IMR-90 (cell line): ENCODE results near the gene GLTPD2. TPM values are rescaled to one million over a fixed set of nuclear protein-coding genes. Genes with fewer than 3 reads are reported as not detected.
A peak's percentile ranks its signal among the peaks of the same experiment; 100 is the strongest.
"Not testable (repeated sequence)": the region's sequence is repeated elsewhere in the genome, so short reads cannot be mapped to it uniquely, and the experiment has no call there.

Experiments used
- ATAC-seq: fragments of 200-7000 bp; cut with Tn5 transposase; 2 replicates; pipeline ENCODE4 v1.9.1; 2020; ENCODE audit warnings: low read depth, mild to moderate bottlenecking, moderate library complexity
- BruUV-seq: library from RNA; stranded (reverse); fragments of 400-500 nt; replicated peaks from 2 replicates; lab custom pipeline; 2021; lab: Mats Ljungman, UMichigan
- CTCF ChIA-PET: fragments of 300-600 bp; formaldehyde crosslinking; extraction: SDS; loops from one replicate; lab custom pipeline; 2021; ENCODE audit warnings: antibody characterized with exemption; lab: Yijun Ruan, JAX
- POLR2A ChIA-PET: fragments of 300-600 bp; sonication (Branson Sonifier 250); formaldehyde crosslinking; loops from one replicate; lab custom pipeline; 2022; ENCODE audit warnings: antibody characterized with exemption; ENCODE audit not compliant: unreplicated experiment; lab: Charles Lee
- DNase-seq: peaks from one replicate; pipeline ENCODE4 v3.0.0; 2013
- H2AFZ ChIP-seq: replicated peaks from 2 replicates; pipeline ENCODE3; 2013; ENCODE audit warnings: low read length, mild to moderate bottlenecking; ENCODE audit not compliant: poor library complexity
- H2AK5ac ChIP-seq: 2 replicates; pipeline ENCODE4 v1.6.1; 2013; ENCODE audit warnings: low read depth, low read length, inconsistent platforms
- H2AK9ac ChIP-seq: replicated peaks from 2 replicates; pipeline ENCODE3; 2013; ENCODE audit warnings: mild to moderate bottlenecking, low read depth, low read length, moderate library complexity; ENCODE audit not compliant: poor library complexity
- H2BK120ac ChIP-seq: 2 replicates; pipeline ENCODE4 v1.6.1; 2013; ENCODE audit warnings: low read depth, low read length, inconsistent platforms
- H2BK15ac ChIP-seq: 3 replicates; pipeline ENCODE4 v1.6.1; 2013; ENCODE audit warnings: low read depth, low read length, inconsistent platforms
- H2BK20ac ChIP-seq: 2 replicates; pipeline ENCODE4 v1.6.1; 2013; ENCODE audit warnings: low read depth, mild to moderate bottlenecking, inconsistent platforms, low read length, moderate library complexity
- H2BK5ac ChIP-seq: 2 replicates; pipeline ENCODE4 v1.6.1; 2013; ENCODE audit warnings: mild to moderate bottlenecking, low read depth, low read length, inconsistent platforms; ENCODE audit not compliant: poor library complexity, severe bottlenecking
- H3K14ac ChIP-seq: replicated peaks from 2 replicates; pipeline ENCODE4 v1.6.1; 2013; ENCODE audit warnings: low read depth, low read length, inconsistent platforms
- H3K18ac ChIP-seq: 2 replicates; pipeline ENCODE4 v1.6.1; 2013; ENCODE audit warnings: low read depth, low read length, control low read depth
- H3K23ac ChIP-seq: 2 replicates; pipeline ENCODE4 v1.6.1; 2013; ENCODE audit warnings: low read depth, low read length, inconsistent platforms
- H3K27ac ChIP-seq: 2 replicates; pipeline ENCODE4 v1.5.1; 2013; ENCODE audit warnings: mild to moderate bottlenecking, control low read depth, low read length; ENCODE audit not compliant: insufficient read depth
- H3K27me3 ChIP-seq: 2 replicates; pipeline ENCODE4 v1.6.1; 2013; ENCODE audit warnings: low read length; ENCODE audit not compliant: control insufficient read depth, insufficient read depth
- H3K36me3 ChIP-seq: 2 replicates; pipeline ENCODE4 v1.6.1; 2013; ENCODE audit warnings: low read length, mixed read lengths; ENCODE audit not compliant: control insufficient read depth, insufficient read depth
- H3K4ac ChIP-seq: 2 replicates; pipeline ENCODE4 v1.6.1; 2013; ENCODE audit warnings: low read depth, low read length, inconsistent platforms
- H3K4me1 ChIP-seq: 2 replicates; pipeline ENCODE4 v1.6.1; 2013; ENCODE audit warnings: low read length, mixed read lengths; ENCODE audit not compliant: control insufficient read depth, insufficient read depth
- H3K4me2 ChIP-seq: 2 replicates; pipeline ENCODE4 v1.6.1; 2013; ENCODE audit warnings: low read depth, mild to moderate bottlenecking, control low read depth, low read length, moderate library complexity
- H3K4me3 ChIP-seq: 2 replicates; pipeline ENCODE4 v1.5.1; 2013; ENCODE audit warnings: low read depth, mild to moderate bottlenecking, control low read depth, low read length, moderate library complexity; ENCODE audit not compliant: insufficient read depth
- H3K56ac ChIP-seq: 2 replicates; pipeline ENCODE4 v1.6.1; 2013; ENCODE audit warnings: low read length, inconsistent platforms; ENCODE audit not compliant: insufficient read depth; ENCODE audit errors: extremely low read depth
- H3K79me1 ChIP-seq, 2 experiments: 2 replicates each; pipeline ENCODE4 v1.6.1; 2013; ENCODE audit warnings: low read length in 2 of 2, inconsistent platforms in 1 of 2, low read depth in 1 of 2
- H3K9ac ChIP-seq: 2 replicates; pipeline ENCODE4 v1.6.1; 2013; ENCODE audit warnings: low read depth, low read length, control low read depth
- H3K9me1 ChIP-seq: 2 replicates; pipeline ENCODE4 v1.6.1; 2013; ENCODE audit warnings: low read length, inconsistent platforms; ENCODE audit not compliant: insufficient read depth
- H3K9me3 ChIP-seq: 2 replicates; pipeline ENCODE4 v1.6.1; 2013; ENCODE audit warnings: low read length; ENCODE audit not compliant: control insufficient read depth, insufficient read depth
- H4K20me1 ChIP-seq: 2 replicates; pipeline ENCODE4 v1.6.1; 2013; ENCODE audit warnings: low read length, inconsistent platforms; ENCODE audit not compliant: insufficient read depth
- H4K5ac ChIP-seq: 2 replicates; pipeline ENCODE4 v1.6.1; 2013; ENCODE audit warnings: mild to moderate bottlenecking, low read depth, low read length, control low read depth
- H4K8ac ChIP-seq, 2 experiments: 2 replicates each; pipeline ENCODE4 v1.6.1; 2013; ENCODE audit warnings: low read depth in 2 of 2, low read length in 2 of 2, control low read depth in 1 of 2, inconsistent platforms in 1 of 2
- H4K91ac ChIP-seq: 2 replicates; pipeline ENCODE4 v1.6.1; 2013; ENCODE audit warnings: low read depth, low read length, inconsistent platforms; ENCODE audit not compliant: insufficient read depth
- WGBS, 2 experiments: methylation state at CpG; one replicate each; pipeline versions ENCODE4 v1.1.5 to v1.1.7; 2013; ENCODE audit warnings: missing lambda C conversion rate in 2 of 2; ENCODE audit not compliant: insufficient read length in 1 of 2; ENCODE audit errors: extremely low coverage in 2 of 2; 5-methylcytosine and 5-hydroxymethylcytosine counted together
- dilution Hi-C: fragments of 300-500 bp; cut with HindIII; formaldehyde crosslinking; loops from one replicate; pipeline ENCODE4 v1.14.3; 2018; ENCODE audit warnings: low sequenced_read_pairs; ENCODE audit not compliant: unreplicated experiment
- in situ Hi-C: fragments of 300-500 bp; cut with MboI; formaldehyde crosslinking; loops from 3 replicates; pipeline ENCODE4 v1.14.3; 2019; ENCODE audit warnings: low sequenced_read_pairs, inconsistent platforms, mixed read lengths
- intact Hi-C: fragments of 100-400 bp; cut with micrococcal nuclease; formaldehyde crosslinking; loops from 2 replicates; pipeline ENCODE4 v1.10.0; 2022
- polyA plus RNA-seq, 3 experiments: library from polyadenylated mRNA; depleted of rRNA; stranded (reverse); fragments of >200 nt; gene quantifications; 2 replicates each; pipeline ENCODE4 v1.2.3, GENCODE V29; 2012; ENCODE audit warnings: low replicate concordance in 1 of 3
- total RNA-seq: library from RNA; depleted of rRNA; stranded (reverse); fragments of >200 nt; gene quantifications from 2 replicates; pipeline ENCODE4 v1.2.3, GENCODE V29; 2012

GLTPD2 gene
- total and polyA plus RNA-seq, 2 of the 4 experiments (the other 2 are of a cell fraction) = not detected

GRCh38 chr17:4832829-4833177, 44.0 kb downstream of the GLTPD2 start:
- H2BK20ac ChIP-seq, H3K9me3 ChIP-seq, dilution Hi-C loops, POLR2A ChIA-PET, H3K18ac ChIP-seq, H3K23ac ChIP-seq, H3K14ac ChIP-seq, H2AK5ac ChIP-seq, H4K5ac ChIP-seq, H3K4me1 ChIP-seq, H2BK15ac ChIP-seq, CTCF ChIA-PET, H3K27me3 ChIP-seq, DNase-seq, in situ Hi-C loops, H4K91ac ChIP-seq, intact Hi-C loops, H3K56ac ChIP-seq, H3K36me3 ChIP-seq, BruUV-seq, H2AK9ac ChIP-seq, H2BK120ac ChIP-seq: not testable (repeated sequence)
- Histone ChIP-seq H4K8ac (peak overlapping the region in 1 of 2 experiments; percentile 91; a peak in 1 of 4 replicates), H2AFZ (peak overlapping the region; percentile 75), H3K4me3 (peak overlapping the region; percentile 77), H2BK5ac (peak overlapping the region; percentile 29), H3K79me1 (peaks cover 19 to 42% of the 10 kb centered on the region in 2 experiments; a peak in 3 of 4 replicates), H3K27ac (peak overlapping the region; percentile 63), H3K9ac (peak overlapping the region; percentile 59), H3K4ac (0 out of 2 replicates have a peak overlapping the region, but pooled peaks have one; percentile 52), H3K4me2 (peak overlapping the region; percentile 53; the same call in 1 of the 2 replicates), H3K9me1 (peaks cover 17% of the 10 kb centered on the region), H4K20me1 (peaks cover 30% of the 10 kb centered on the region)
- WGBS, 2 experiments = no CpG with 5 or more reads among the region's 17 CpGs
- ATAC-seq = peak; percentile 31
